A204.1 (cell line): Measurements from ENCODE around the gene BCL7A.
"Not testable (repeated sequence)": the region's sequence is repeated elsewhere in the genome, so short reads cannot be mapped to it uniquely, and the experiment has no call there.

Experiments used
- FAIRE-seq: peaks from 2 replicates; lab custom pipeline; 2012; peaks lifted over from hg19 to GRCh38; lab: Jason Lieb, UNC

The BCL7A gene

GRCh38 chr12:122096591-122097149, 75.0 kb downstream of the BCL7A start:
- no peak for FAIRE-seq

- no peak for FAIRE-seq
Measured at GRCh38 chr12:122097584-122097926, 75.9 kb downstream of the BCL7A start.

DNA sequence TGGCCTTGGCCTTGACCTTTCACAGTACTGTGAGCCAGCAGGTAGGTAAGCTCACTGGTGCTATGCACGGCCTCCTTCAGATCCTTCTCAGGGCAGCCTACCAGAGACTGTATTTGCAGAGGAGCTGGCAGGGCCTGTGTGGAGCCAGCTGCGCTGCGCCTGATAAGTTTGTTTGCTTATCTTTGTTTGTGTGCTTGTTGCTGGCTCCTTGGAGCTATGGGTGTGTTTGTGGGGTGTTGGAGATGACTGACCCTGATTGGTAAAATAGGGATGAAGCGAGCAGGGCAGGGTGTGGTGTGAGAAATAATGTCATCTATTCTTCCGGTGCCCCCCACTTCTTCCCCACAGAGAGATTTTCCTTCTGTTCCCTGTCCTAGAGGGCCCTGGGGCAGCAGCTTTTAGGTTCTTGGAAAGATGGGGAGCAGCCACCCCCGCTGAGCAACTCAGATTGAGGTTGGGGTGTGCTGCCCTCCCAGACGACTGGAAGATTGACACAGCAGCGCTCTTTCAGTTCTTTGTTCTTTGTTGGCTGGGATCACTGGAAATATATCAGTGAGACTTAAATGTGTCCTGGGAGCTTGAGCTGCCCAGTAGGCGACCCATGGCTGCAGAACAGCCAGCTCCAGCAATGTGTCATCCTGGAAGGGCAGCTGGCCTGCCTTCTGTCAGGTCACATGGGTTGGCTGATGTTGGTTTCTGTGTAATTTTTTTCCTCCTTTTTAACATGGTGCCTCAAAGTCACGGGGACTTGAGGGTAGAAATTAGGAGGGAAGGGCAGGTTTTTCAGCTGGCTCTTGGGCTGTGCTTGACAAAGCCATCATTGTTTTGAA, 76.5 kb downstream of the BCL7A start:
- FAIRE-seq, result no peak

DNA sequence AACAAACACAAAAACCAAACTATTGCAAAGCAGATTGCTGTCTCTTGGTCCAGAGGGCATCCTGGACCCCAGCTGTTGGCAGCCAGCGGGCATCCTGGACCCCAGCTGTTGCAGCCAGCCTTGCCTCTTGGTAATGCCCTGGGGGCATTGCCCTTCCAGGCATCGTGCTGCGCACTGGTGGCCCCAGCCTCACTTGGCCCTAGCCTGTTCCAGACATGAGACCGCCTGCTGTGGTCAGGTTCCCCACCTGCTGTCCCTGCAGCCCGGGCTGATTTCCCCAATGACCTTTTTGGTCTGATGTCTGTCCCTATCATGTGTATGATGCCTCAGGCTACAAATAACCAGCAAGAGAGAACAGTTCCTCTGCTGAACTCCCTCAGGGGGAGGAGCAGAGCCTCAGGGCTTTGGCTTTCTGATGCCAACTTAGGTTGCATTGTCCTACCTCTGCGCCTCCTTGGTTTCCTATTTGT, 77.6 kb downstream of the BCL7A start:
- FAIRE-seq, result no peak

GRCh38 chr12:122099856-122100255, 78.2 kb downstream of the BCL7A start:
- FAIRE-seq, result no peak

DNA sequence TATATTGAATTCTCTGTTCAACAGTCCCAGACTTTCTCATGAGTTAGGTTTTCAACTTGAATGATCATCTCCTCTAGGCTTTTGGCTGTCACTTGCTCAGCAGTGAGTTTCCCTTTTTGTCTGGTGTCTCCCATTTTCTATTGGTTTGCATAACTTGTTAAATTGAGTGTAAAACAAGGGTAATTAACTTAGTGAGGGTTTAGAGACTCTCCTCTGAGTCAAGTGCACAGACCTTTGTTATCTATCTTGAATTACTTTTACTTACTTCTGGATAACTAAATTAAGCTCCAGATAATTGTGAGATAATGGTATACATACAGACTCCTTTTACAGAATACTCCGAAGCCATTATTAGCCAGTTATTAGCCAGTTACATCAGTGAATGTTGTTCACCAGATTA, 78.9 kb downstream of the BCL7A start:
- FAIRE-seq, result no peak

GRCh38 chr12:122102331-122102730, 80.6 kb downstream of the BCL7A start:
- FAIRE-seq, result no peak

- FAIRE-seq, result no peak
Measured at GRCh38 chr12:122104844-122105243, 83.2 kb downstream of the BCL7A start.

DNA sequence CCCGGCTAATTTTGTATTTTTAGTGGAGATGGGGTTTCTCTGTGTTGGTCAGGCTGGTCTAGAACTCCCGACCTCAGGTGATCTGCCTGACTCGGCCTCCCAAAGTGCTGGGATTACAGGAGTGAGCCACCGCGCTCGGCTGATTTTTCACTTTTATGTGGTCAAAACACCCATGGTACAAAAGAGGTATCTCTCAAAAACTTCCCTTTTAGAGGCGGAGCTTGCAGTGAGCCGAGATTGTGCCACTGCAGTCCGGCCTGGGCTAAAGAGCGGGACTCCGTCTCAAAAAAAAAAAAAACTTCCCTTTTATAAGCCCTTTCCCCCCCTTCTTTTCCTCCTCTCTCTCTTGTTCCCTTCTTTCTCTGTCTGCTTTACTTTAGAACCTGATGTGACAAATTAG, 83.8 kb downstream of the BCL7A start:
- not testable (repeated sequence) for FAIRE-seq

DNA sequence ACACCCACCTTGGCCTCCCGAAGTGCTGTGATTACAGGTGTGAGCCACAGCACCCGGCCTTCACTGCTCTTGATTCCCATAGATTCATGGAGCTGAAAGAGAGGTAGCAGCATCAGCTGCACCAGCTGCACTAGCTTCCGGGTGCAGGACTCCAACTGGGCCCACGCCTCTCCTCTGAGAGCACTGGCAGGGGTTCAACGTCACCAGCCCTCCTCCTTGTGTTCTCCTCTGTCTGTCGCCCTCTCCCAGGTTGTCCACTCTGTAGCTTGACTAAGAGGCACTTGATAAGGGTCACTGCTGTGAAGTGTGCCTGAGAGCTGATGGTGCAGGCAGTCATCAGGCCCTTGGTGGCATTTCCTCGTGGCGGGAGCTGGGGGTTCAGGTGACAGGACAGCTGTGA, 85.2 kb downstream of the BCL7A start:
- no peak for FAIRE-seq

DNA sequence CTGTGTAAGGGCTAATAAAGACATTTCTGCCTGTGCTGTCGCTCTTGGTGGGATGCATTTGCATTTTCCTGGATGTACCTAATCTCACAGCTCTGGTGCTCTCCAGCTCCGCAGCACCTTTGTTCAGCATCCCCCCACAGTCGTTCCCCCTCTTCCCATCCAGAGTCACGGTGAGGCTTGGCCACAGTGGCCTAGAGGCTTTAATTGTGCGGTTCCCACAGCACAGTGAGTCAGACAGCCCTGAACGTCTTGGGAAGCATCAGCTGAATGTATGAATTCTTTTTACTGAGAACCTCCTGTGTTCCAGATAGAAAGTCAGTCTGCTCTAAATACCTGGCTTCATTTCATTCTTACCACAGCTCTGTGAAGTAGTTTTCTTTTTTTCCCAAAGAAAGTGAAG, 85.6 kb downstream of the BCL7A start:
- no peak for FAIRE-seq

GRCh38 chr12:122111089-122111641, 89.5 kb downstream of the BCL7A start:
- no peak for FAIRE-seq
